ENCODE data around the gene CLCN7.

CLCN7 gene

DNA sequence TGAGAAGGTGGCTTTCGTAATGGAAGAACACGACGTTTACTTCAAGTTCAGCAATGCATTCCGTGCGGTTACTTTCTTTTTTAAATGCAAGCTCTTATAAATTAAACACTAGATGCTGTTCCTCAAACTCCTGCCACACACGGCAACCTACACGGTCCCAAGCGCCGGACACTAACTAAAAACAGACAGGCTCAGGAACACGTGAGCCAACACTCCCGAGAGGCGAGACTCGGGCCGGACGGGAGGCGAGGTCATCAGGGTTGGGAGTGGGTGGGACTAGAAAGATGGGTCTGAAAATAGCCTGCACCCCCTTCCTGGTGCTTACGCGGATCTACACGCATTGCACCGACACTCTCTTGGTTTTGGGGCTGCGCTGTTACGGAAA, 6.4 kb downstream of the CLCN7 start:
- no peak overlapping the region for H3K4me3 ChIP-seq (ENCODE audit: low read length)
- H3K27me3 ChIP-seq (ENCODE audit: insufficient read depth, low read length), result no peaks in the 10 kb centered on the region
- H3K27ac ChIP-seq (ENCODE audit: low read depth, low read length), result no peak overlapping the region
- no peak overlapping the region for H3K9ac ChIP-seq (ENCODE audit: low read depth, low read length)
- whole genome bisulfite sequencing, result 94% methylated on average over 22 of the region's 22 CpGs
- H3K36me3 ChIP-seq (ENCODE audit: insufficient read depth, low read length), result no peaks in the 10 kb centered on the region
- H3K9me3 ChIP-seq (ENCODE audit: insufficient read depth, low read depth, low read length), result no peaks in the 10 kb centered on the region
- H3K4me1 ChIP-seq (ENCODE audit: insufficient read depth, low read length), result no peaks in the 10 kb centered on the region; the same call in 1 of the 2 replicates

DNA sequence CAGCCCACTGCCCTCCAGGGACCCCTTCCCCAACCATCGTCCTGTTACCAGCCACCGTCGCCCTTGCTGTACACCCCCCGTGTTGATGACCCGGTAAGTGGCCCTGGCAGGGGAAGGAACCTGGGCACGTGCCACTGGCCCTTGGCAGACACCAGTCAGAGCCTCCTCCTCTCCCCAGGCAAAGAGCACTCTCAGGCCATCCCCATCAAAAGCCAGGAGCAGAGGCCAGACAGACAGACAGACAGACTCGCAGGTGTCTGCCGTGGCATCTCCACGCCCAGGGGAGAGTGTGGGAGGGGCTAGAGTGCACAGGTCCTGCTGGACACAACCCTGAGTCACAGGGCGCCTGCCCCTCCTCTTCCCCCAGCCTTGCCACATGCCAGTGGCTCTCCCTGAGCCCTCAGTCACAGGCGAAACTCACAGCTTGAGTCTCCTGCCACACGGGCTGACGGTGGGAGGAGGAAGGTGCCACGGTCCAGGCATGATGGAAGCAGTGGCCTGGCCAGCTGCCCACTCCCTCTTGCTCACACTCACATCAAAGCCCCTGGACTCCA, 7.8 kb downstream of the CLCN7 start:
- Histone ChIP-seq H3K4me3 (ENCODE audit: low read length) (no peak overlapping the region), H3K27ac (ENCODE audit: low read depth, low read length) (no peak overlapping the region), H3K4me1 (ENCODE audit: insufficient read depth, low read length) (no peaks in the 10 kb centered on the region; the same call in 1 of the 2 replicates), H3K36me3 (ENCODE audit: insufficient read depth, low read length) (no peaks in the 10 kb centered on the region), H3K9ac (ENCODE audit: low read depth, low read length) (no peak overlapping the region), H3K9me3 (ENCODE audit: insufficient read depth, low read depth, low read length) (no peaks in the 10 kb centered on the region), H3K27me3 (ENCODE audit: insufficient read depth, low read length) (no peaks in the 10 kb centered on the region)
- WGBS, result 92% methylated on average over 14 of the region's 14 CpGs

DNA sequence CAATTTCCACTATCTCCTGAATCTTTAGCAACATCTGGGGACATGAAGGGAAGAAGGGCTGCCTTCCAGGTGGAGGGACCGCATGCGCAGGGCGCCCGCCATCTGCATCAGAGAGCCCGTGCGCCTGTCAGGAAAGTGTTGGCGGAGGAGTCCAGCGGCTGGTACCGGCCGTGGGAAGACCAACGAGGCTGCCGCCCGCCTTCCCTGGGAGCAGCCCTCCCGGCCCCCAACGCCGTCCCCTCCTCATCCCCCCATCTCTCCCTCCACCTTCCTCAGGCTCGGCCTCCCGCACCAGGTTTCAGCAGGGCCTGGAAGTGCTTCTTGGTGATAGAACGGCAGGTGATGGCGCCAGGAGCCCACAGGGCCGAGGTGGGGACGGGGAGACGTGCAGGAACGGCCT, 8.8 kb downstream of the CLCN7 start:
- Histone ChIP-seq H3K9me3 (ENCODE audit: insufficient read depth, low read depth, low read length) (no peaks in the 10 kb centered on the region), H3K4me1 (ENCODE audit: insufficient read depth, low read length) (no peaks in the 10 kb centered on the region; the same call in 1 of the 2 replicates), H3K27ac (ENCODE audit: low read depth, low read length) (no peak overlapping the region), H3K4me3 (ENCODE audit: low read length) (no peak overlapping the region), H3K27me3 (ENCODE audit: insufficient read depth, low read length) (no peaks in the 10 kb centered on the region), H3K9ac (ENCODE audit: low read depth, low read length) (no peak overlapping the region), H3K36me3 (ENCODE audit: insufficient read depth, low read length) (peaks cover 4% of the 10 kb centered on the region; the same call in 1 of the 2 replicates)
- WGBS, result 96% methylated on average over 24 of the region's 24 CpGs

DNA sequence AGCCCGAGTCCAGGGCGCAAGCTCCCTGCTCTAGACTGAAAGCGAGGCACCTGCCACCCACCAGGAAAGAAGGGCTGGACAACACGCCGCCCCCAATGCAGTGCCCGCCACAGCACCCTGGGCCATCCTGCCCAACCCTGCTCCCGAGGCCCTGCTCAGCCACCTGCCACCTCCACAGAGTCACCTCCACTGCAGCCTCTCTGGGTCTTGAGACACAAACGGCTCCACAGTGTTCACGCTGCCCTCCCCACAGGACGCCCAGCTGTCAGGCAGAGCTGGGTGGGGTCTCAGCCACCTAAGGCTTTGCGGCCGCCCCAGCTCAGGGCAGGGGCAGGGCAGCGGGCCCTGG, 9.3 kb downstream of the CLCN7 start:
- WGBS, result 96% methylated on average over 13 of the region's 13 CpGs

DNA sequence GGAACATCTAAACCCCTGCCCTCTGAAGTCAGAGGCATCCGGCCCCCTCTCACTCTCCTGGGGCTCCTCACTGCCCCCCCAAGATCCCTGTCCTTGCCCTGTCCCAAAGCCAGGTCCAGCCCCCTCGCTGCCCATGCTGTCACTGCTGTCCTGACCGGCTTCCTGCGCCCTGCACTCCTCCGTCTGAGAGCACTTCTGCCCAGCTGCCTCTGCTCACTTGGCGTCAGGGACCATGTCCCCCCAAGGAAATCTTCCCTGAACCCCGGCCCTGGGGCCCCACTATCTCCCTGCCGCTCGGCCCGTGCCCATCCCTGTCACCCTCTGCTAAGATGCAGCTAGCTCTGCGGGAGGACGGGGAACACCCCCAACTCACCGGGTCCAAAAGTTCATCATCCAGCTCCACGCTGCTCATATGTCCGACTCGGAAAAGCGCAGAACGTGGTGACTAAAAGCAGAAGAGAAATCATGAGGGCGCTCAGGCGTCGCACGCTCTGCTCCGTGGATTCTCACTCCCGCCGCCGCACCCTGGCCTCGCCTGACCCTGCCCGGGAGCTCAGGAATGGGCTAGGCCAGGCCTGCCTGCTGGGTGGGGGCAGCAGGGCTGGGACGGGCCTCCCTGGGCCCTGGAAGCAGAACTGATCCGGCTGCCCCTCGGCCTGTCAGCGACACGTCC, 9.8 kb downstream of the CLCN7 start:
- Histone ChIP-seq H3K4me3 (ENCODE audit: low read length) (no peak overlapping the region), H3K9me3 (ENCODE audit: insufficient read depth, low read depth, low read length) (no peaks in the 10 kb centered on the region), H3K36me3 (ENCODE audit: insufficient read depth, low read length) (peaks cover 13% of the 10 kb centered on the region), H3K27ac (ENCODE audit: low read depth, low read length) (no peak overlapping the region), H3K4me1 (ENCODE audit: insufficient read depth, low read length) (no peaks in the 10 kb centered on the region), H3K27me3 (ENCODE audit: insufficient read depth, low read length) (no peaks in the 10 kb centered on the region), H3K9ac (ENCODE audit: low read depth, low read length) (no peak overlapping the region; the same call in 1 of the 2 replicates)
- 92% methylated on average over 33 of the region's 33 CpGs for WGBS

More for the DNA sequence above, 9.3 kb downstream of the CLCN7 start:
- Histone ChIP-seq H3K4me3 (ENCODE audit: low read length) (no peak overlapping the region), H3K27ac (ENCODE audit: low read depth, low read length) (no peak overlapping the region), H3K27me3 (ENCODE audit: insufficient read depth, low read length) (no peaks in the 10 kb centered on the region), H3K36me3 (ENCODE audit: insufficient read depth, low read length) (peaks cover 8% of the 10 kb centered on the region), H3K4me1 (ENCODE audit: insufficient read depth, low read length) (no peaks in the 10 kb centered on the region), H3K9me3 (ENCODE audit: insufficient read depth, low read depth, low read length) (no peaks in the 10 kb centered on the region), H3K9ac (ENCODE audit: low read depth, low read length) (no peak overlapping the region)

- no peak overlapping the region for H3K9ac ChIP-seq (ENCODE audit: low read depth, low read length)
- H3K9me3 ChIP-seq (ENCODE audit: insufficient read depth, low read depth, low read length), result no peaks in the 10 kb centered on the region
- H3K4me3 ChIP-seq (ENCODE audit: low read length), result no peak overlapping the region
- no peaks in the 10 kb centered on the region for H3K27me3 ChIP-seq (ENCODE audit: insufficient read depth, low read length)
- WGBS, result 94% methylated on average over 41 of the region's 41 CpGs
- peaks cover 14% of the 10 kb centered on the region for H3K36me3 ChIP-seq (ENCODE audit: insufficient read depth, low read length)
- H3K4me1 ChIP-seq (ENCODE audit: insufficient read depth, low read length), result no peaks in the 10 kb centered on the region
- H3K27ac ChIP-seq (ENCODE audit: low read depth, low read length), result no peak overlapping the region
These were observed 10.5 kb downstream of the CLCN7 start for GRCh38 chr16:1464196-1464893.

GRCh38 chr16:1461146-1461545, 13.7 kb downstream of the CLCN7 start:
- no peaks in the 10 kb centered on the region for H3K4me1 ChIP-seq (ENCODE audit: insufficient read depth, low read length)
- H3K9ac ChIP-seq (ENCODE audit: low read depth, low read length), result no peak overlapping the region
- WGBS, result 93% methylated on average over 24 of the region's 24 CpGs
- H3K27ac ChIP-seq (ENCODE audit: low read depth, low read length), result no peak overlapping the region
- no peaks in the 10 kb centered on the region for H3K9me3 ChIP-seq (ENCODE audit: insufficient read depth, low read depth, low read length)
- H3K27me3 ChIP-seq (ENCODE audit: insufficient read depth, low read length), result no peaks in the 10 kb centered on the region
- H3K36me3 ChIP-seq (ENCODE audit: insufficient read depth, low read length), result peaks cover 29% of the 10 kb centered on the region
- no peak overlapping the region for H3K4me3 ChIP-seq (ENCODE audit: low read length)

DNA sequence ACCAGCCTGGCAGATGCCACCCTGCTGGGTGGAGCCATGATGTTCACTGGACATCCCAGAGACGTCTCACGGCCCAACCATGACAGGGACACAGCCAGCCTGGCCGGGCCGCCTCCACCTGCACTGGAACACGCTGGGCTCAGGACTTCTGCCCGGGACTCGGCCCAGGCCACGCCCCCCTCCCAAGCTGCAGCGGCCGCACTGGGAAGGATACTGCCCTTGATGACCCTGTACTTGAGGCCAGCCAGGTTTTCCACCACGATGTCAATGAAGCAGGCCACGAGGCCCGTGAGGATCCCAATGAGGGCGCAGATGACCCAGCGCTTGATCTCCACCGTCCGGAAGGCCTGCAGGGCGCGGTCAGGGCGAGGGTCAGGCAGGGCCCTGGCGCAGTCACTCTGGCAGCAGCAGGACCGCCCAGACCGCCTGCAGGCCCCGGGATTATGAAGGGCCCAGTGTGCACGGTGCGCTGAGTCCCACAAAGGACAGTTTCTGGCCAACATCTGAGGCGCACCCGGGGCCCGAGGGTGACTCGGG, 14.2 kb downstream of the CLCN7 start:
- Histone ChIP-seq H3K36me3 (ENCODE audit: insufficient read depth, low read length) (peaks cover 30% of the 10 kb centered on the region), H3K4me1 (ENCODE audit: insufficient read depth, low read length) (no peaks in the 10 kb centered on the region), H3K27me3 (ENCODE audit: insufficient read depth, low read length) (no peaks in the 10 kb centered on the region), H3K27ac (ENCODE audit: low read depth, low read length) (no peak overlapping the region), H3K9ac (ENCODE audit: low read depth, low read length) (no peak overlapping the region), H3K4me3 (ENCODE audit: low read length) (no peak overlapping the region), H3K9me3 (ENCODE audit: insufficient read depth, low read depth, low read length) (no peaks in the 10 kb centered on the region)
- 94% methylated on average over 30 of the region's 30 CpGs for WGBS

GRCh38 chr16:1459967-1460366, 14.9 kb downstream of the CLCN7 start:
- Histone ChIP-seq H3K27ac (ENCODE audit: low read depth, low read length) (no peak overlapping the region), H3K9me3 (ENCODE audit: insufficient read depth, low read depth, low read length) (no peaks in the 10 kb centered on the region), H3K4me3 (ENCODE audit: low read length) (no peak overlapping the region), H3K36me3 (ENCODE audit: insufficient read depth, low read length) (peaks cover 36% of the 10 kb centered on the region), H3K4me1 (ENCODE audit: insufficient read depth, low read length) (no peaks in the 10 kb centered on the region), H3K9ac (ENCODE audit: low read depth, low read length) (no peak overlapping the region), H3K27me3 (ENCODE audit: insufficient read depth, low read length) (no peaks in the 10 kb centered on the region)
- 92% methylated on average over 9 of the region's 10 CpGs for WGBS

DNA sequence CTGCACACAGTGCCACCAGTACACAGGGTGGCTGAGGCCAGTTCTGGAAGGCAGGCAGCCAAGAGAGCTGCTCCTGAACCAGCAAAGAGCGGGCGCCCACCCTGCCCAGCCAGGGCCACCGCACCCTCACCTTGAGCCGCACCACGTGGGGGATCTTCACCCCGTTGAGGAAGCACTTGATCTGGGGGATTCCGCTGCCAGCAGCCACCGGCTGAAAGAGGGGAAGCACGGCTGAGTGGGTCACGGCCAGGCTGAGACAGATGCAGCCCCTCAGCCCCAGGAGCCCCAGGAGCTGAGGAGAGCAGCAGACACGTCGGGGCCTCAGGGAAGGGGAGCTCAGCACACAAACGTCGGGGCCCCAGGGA, 15.9 kb downstream of the CLCN7 start:
- no peaks in the 10 kb centered on the region for H3K27me3 ChIP-seq (ENCODE audit: insufficient read depth, low read length)
- no peaks in the 10 kb centered on the region for H3K4me1 ChIP-seq (ENCODE audit: insufficient read depth, low read length)
- WGBS, result 93% methylated on average over 14 of the region's 14 CpGs
- H3K9ac ChIP-seq (ENCODE audit: low read depth, low read length), result no peak overlapping the region
- no peak overlapping the region for H3K4me3 ChIP-seq (ENCODE audit: low read length)
- no peak overlapping the region for H3K27ac ChIP-seq (ENCODE audit: low read depth, low read length)
- no peaks in the 10 kb centered on the region for H3K9me3 ChIP-seq (ENCODE audit: insufficient read depth, low read depth, low read length)
- peaks cover 45% of the 10 kb centered on the region for H3K36me3 ChIP-seq (ENCODE audit: insufficient read depth, low read length)

- H3K9me3 ChIP-seq (ENCODE audit: insufficient read depth, low read depth, low read length), result no peaks in the 10 kb centered on the region
- H3K9ac ChIP-seq (ENCODE audit: low read depth, low read length), result no peak overlapping the region
- 96% methylated on average over 26 of the region's 26 CpGs for WGBS
- no peak overlapping the region for H3K4me3 ChIP-seq (ENCODE audit: low read length)
- no peaks in the 10 kb centered on the region for H3K27me3 ChIP-seq (ENCODE audit: insufficient read depth, low read length)
- H3K4me1 ChIP-seq (ENCODE audit: insufficient read depth, low read length), result no peaks in the 10 kb centered on the region
- H3K36me3 ChIP-seq (ENCODE audit: insufficient read depth, low read length), result peaks cover 50% of the 10 kb centered on the region
- no peak overlapping the region for H3K27ac ChIP-seq (ENCODE audit: low read depth, low read length)
These were observed 16.4 kb downstream of the CLCN7 start for GRCh38 chr16:1458336-1458976.

Data from HUES64 (cell line).